B cell (primary cell): ENCODE measurements around the gene AGTPBP1. TPM values are rescaled to one million over a fixed set of nuclear protein-coding genes. Genes with fewer than 3 reads are reported as not detected.

Experiments used
- ATAC-seq: fragments of 200-7000 bp; cut with Tn5 transposase; one replicate; pipeline ENCODE4 v1.10.0; 2021; ENCODE audit warnings: low read depth, mild to moderate bottlenecking, moderate number of reproducible peaks, moderate library complexity
- CTCF ChIA-PET: fragments of 350-600 bp; sonication (Branson Sonifier 250); formaldehyde crosslinking; loops from one replicate; lab custom pipeline; 2021; ENCODE audit warnings: antibody characterized with exemption, inconsistent platforms; lab: Charles Lee
- POLR2A ChIA-PET: fragments of 350-600 bp; sonication (Branson Sonifier 250); formaldehyde crosslinking; loops from one replicate; lab custom pipeline; 2021; ENCODE audit warnings: antibody characterized with exemption; lab: Charles Lee
- DNase-seq: peaks from one replicate; pipeline ENCODE4 v3.0.0; 2013
- H2AFZ ChIP-seq: 2 replicates; pipeline ENCODE4 v1.6.1; 2012; ENCODE audit warnings: mild to moderate bottlenecking, low read depth, low read length; ENCODE audit not compliant: insufficient read depth, poor library complexity, severe bottlenecking
- H3K27ac ChIP-seq, 2 donors: 1 replicate in 1 of 2; 2 replicates in 1 of 2; pipeline ENCODE4 v1.5.1; 2012 to 2013; ENCODE audit warnings: low read length in 2 of 2, mild to moderate bottlenecking in 2 of 2, moderate library complexity in 1 of 2
- H3K27me3 ChIP-seq, 4 experiments: fragments of 200-600 bp in 1 of 4; sonication (generic) in 1 of 4; replicated peaks in 1 of 4; 1 replicate in 2 of 4; 2 replicates in 2 of 4; pipeline versions ENCODE4 v1.6.1 to v1.7.0; 2013 to 2016; ENCODE audit warnings: low read length in 3 of 4, mild to moderate bottlenecking in 2 of 4, mixed read lengths in 1 of 4, moderate library complexity in 1 of 4; ENCODE audit not compliant: insufficient read depth in 4 of 4, control insufficient read depth in 3 of 4; ENCODE audit errors: control extremely low read depth in 1 of 4
- H3K36me3 ChIP-seq, 2 experiments: replicated peaks in 1 of 2; 1 replicate in 1 of 2; 2 replicates in 1 of 2; pipeline versions ENCODE4 v1.6.1 to v1.7.1; 2013; ENCODE audit warnings: low read length in 1 of 2; ENCODE audit not compliant: insufficient read depth in 2 of 2, control insufficient read depth in 1 of 2; ENCODE audit errors: control extremely low read depth in 1 of 2, extremely low read depth in 1 of 2
- H3K4me1 ChIP-seq, 2 donors: fragments of 200-600 bp in 1 of 2; sonication (generic) in 1 of 2; 1 replicate in 1 of 2; 2 replicates in 1 of 2; pipeline versions ENCODE4 v1.5.1 to v1.6.1; 2013 to 2017; ENCODE audit warnings: low read length in 2 of 2; ENCODE audit not compliant: control insufficient read depth in 2 of 2, insufficient read depth in 2 of 2
- H3K4me2 ChIP-seq: replicated peaks from 2 replicates; pipeline ENCODE3; 2012; ENCODE audit warnings: mild to moderate bottlenecking, low read depth, low read length; ENCODE audit not compliant: poor library complexity, severe bottlenecking
- H3K4me3 ChIP-seq, 5 experiments: fragments of 200-600 bp in 1 of 5; sonication (generic) in 1 of 5; 1 replicate in 3 of 5; 2 replicates in 2 of 5; pipeline versions ENCODE4 v1.5.1 to v1.7.0; 2011 to 2016; ENCODE audit warnings: low read length in 4 of 5, mild to moderate bottlenecking in 4 of 5, low read depth in 2 of 5, control low read depth in 1 of 5, moderate library complexity in 1 of 5; ENCODE audit not compliant: insufficient read depth in 1 of 5; ENCODE audit errors: control extremely low read depth in 1 of 5, extremely low read depth in 1 of 5
- H3K79me2 ChIP-seq: fragments of 200-600 bp; sonication (generic); one replicate; pipeline ENCODE4 v1.6.0; 2016; ENCODE audit warnings: low read length; ENCODE audit not compliant: control insufficient read depth, insufficient read depth
- H3K9ac ChIP-seq: fragments of 200-600 bp; sonication (generic); 2 replicates; pipeline ENCODE4 v1.6.1; 2017; ENCODE audit warnings: mild to moderate bottlenecking, low read length, moderate library complexity
- H3K9me3 ChIP-seq, 3 donors: one replicate each; pipeline versions ENCODE4 v1.6.1 to v1.7.1; 2013; ENCODE audit warnings: low read length in 2 of 3; ENCODE audit not compliant: control insufficient read depth in 2 of 3, insufficient read depth in 1 of 3; ENCODE audit errors: control extremely low read depth in 1 of 3
- H4K20me1 ChIP-seq: 2 replicates; pipeline ENCODE4 v1.6.0; 2012; ENCODE audit warnings: mild to moderate bottlenecking, low read length; ENCODE audit not compliant: insufficient read depth, control insufficient read depth, poor library complexity, severe bottlenecking
- H3K27ac Mint-ChIP-seq: one replicate; pipeline ENCODE4 v1.8.0; 2021; ENCODE audit warnings: mixed read lengths
- H3K27me3 Mint-ChIP-seq: one replicate; pipeline ENCODE4 v1.8.0; 2021; ENCODE audit warnings: mixed read lengths
- H3K4me1 Mint-ChIP-seq: one replicate; pipeline ENCODE4 v1.8.0; 2021; ENCODE audit warnings: mixed read lengths
- H3K4me3 Mint-ChIP-seq: one replicate; pipeline ENCODE4 v1.8.0; 2021; ENCODE audit warnings: mixed read lengths
- H3K9me3 Mint-ChIP-seq: one replicate; pipeline ENCODE4 v1.8.0; 2022; ENCODE audit warnings: mixed read lengths; ENCODE audit not compliant: insufficient read depth
- CTCF ChIP-seq: fragments of 200-600 bp; IDR thresholded peaks from one replicate; pipeline ENCODE4 v1.8.0; 2022; ENCODE audit warnings: antibody characterized with exemption, mild to moderate bottlenecking
- EZH2 ChIP-seq: IDR thresholded peaks from 2 replicates; pipeline ENCODE4 v1.6.1; 2012; ENCODE audit warnings: borderline replicate concordance, low read depth, mild to moderate bottlenecking, moderate library complexity, low read length; ENCODE audit not compliant: insufficient read depth, poor library complexity, severe bottlenecking
- WGBS: methylation state at CpG from one replicate; pipeline ENCODE4 v1.1.5; 2013; ENCODE audit warnings: missing lambda C conversion rate; ENCODE audit not compliant: insufficient coverage; 5-methylcytosine and 5-hydroxymethylcytosine counted together
- intact Hi-C: fragments of 100-400 bp; cut with micrococcal nuclease; formaldehyde crosslinking; loops from one replicate; pipeline ENCODE4 v1.10.0; 2022
- polyA plus RNA-seq: library from polyadenylated mRNA; depleted of rRNA; stranded (reverse); fragments of >200 nt; gene quantifications from 2 replicates; pipeline ENCODE4 v1.2.3, GENCODE V29; 2012
- total RNA-seq, 2 donors: library from RNA; stranded (reverse); fragments of 120-200 nt in 1 of 2; gene quantifications; 1 replicate in 1 of 2; 2 replicates in 1 of 2; pipeline versions ENCODE4 v1.2.3 to v1.2.4, GENCODE V29; 2013 to 2022

Gene AGTPBP1
- total and polyA plus RNA-seq, 2 donors (not counting 1 experiment from before 2014, with no cell fraction given): 7.5 to 33.1 TPM

- peaks cover 26% of the 10 kb centered on the region for H3K4me1 Mint-ChIP-seq
- intact Hi-C loops: no loop called here
- Histone ChIP-seq H3K4me3 (no peak overlapping the region), H3K36me3 (no peaks in the 10 kb centered on the region), H3K4me2 (no peak overlapping the region), H3K4me1 (peaks cover 6 to 7% of the 10 kb centered on the region in 2 donors), H3K9me3 (peaks cover 0 to under 1% (median 0%) of the 10 kb centered on the region in 3 donors), H2AFZ (no peak overlapping the region), H3K27ac (no peak overlapping the region), H3K79me2 (peaks cover 8% of the 10 kb centered on the region), H4K20me1 (no peaks in the 10 kb centered on the region), H3K27me3 (no peaks in the 10 kb centered on the region), H3K9ac (no peak overlapping the region)
- no peaks in the 10 kb centered on the region for H3K27me3 Mint-ChIP-seq
- H3K27ac Mint-ChIP-seq: no peak overlapping the region
- 100% methylated on average over 1 of the region's 1 CpG for WGBS
- CTCF ChIA-PET: no interaction called here
- ATAC-seq (no peak), DNase-seq (no peak)
- POLR2A ChIA-PET: no interaction called here
- TF ChIP-seq EZH2 (no peak), CTCF (no peak)
- H3K4me3 Mint-ChIP-seq: no peak overlapping the region
- H3K9me3 Mint-ChIP-seq: no peaks in the 10 kb centered on the region
Observed at GRCh38 chr9:85703398-85703797, 38.4 kb downstream of the AGTPBP1 start.

GRCh38 chr9:85702726-85703289 lies 38.9 kb downstream of the AGTPBP1 start:
- H3K4me3 Mint-ChIP-seq: no peak overlapping the region
- no peaks in the 10 kb centered on the region for H3K27me3 ChIP-seq
- TF ChIP-seq EZH2 (no peak), CTCF (no peak)
- H3K4me2 ChIP-seq: no peak overlapping the region
- no peak overlapping the region for H3K4me3 ChIP-seq
- no peak overlapping the region for H3K9ac ChIP-seq
- intact Hi-C loops: no loop called here
- POLR2A ChIA-PET: no interaction called here
- H3K27me3 Mint-ChIP-seq: no peaks in the 10 kb centered on the region
- peaks cover 6 to 7% of the 10 kb centered on the region in 2 donors for H3K4me1 ChIP-seq
- H3K27ac Mint-ChIP-seq: no peak overlapping the region
- DNase-seq: no peak
- no peaks in the 10 kb centered on the region for H3K9me3 Mint-ChIP-seq
- no peaks in the 10 kb centered on the region for H3K9me3 ChIP-seq
- H3K36me3 ChIP-seq: no peaks in the 10 kb centered on the region
- peaks cover 12% of the 10 kb centered on the region for H3K79me2 ChIP-seq
- no peak for ATAC-seq
- no peak overlapping the region for H3K27ac ChIP-seq
- CTCF ChIA-PET: interaction anchor here (1.2 kb wide), 1 partner anchor 1306 kb away, joined by 3 read pairs; no protein-coding TSS in a partner anchor
- no peak overlapping the region for H2AFZ ChIP-seq
- H4K20me1 ChIP-seq: no peaks in the 10 kb centered on the region
- H3K4me1 Mint-ChIP-seq: peaks cover 29% of the 10 kb centered on the region
